SK-N-SH (cell line): ENCODE results near the gene DTNBP1. TPM values are rescaled to one million over a fixed set of nuclear protein-coding genes. Genes with fewer than 3 reads are reported as not detected.

Source experiments
- CTCF ChIA-PET: fragments of 300-600, 350-600 bp; formaldehyde crosslinking; extraction: SDS; loops from one replicate; lab custom pipeline; 2021; lab: Yijun Ruan, JAX
- POLR2A ChIA-PET: fragments of 350-600 bp; sonication (Branson Sonifier 250); formaldehyde crosslinking; extraction: SDS; loops from one replicate; lab custom pipeline; 2020; ENCODE audit warnings: antibody characterized with exemption, inconsistent platforms; lab: Yijun Ruan, JAX
- DNase-seq: peaks from one replicate; pipeline ENCODE4 v3.0.0; 2012
- H2AFZ ChIP-seq: fragments of 200-600 bp; sonication (generic); 2 replicates; pipeline ENCODE4 v1.8.1; 2016; ENCODE audit warnings: antibody characterized with exemption, mild to moderate bottlenecking, low read depth
- H3F3A ChIP-seq: fragments of 200-600 bp; sonication (generic); replicated peaks from 2 replicates; pipeline ENCODE3; 2016; ENCODE audit warnings: antibody characterized with exemption, mild to moderate bottlenecking; ENCODE audit not compliant: insufficient read depth
- H3K27ac ChIP-seq, 2 experiments: fragments of 200-500 bp in 1 of 2; fragments of 200-600 bp in 1 of 2; sonication (Bioruptor generic) in 1 of 2; sonication (generic), shearing (Covaris generic) in 1 of 2; 2 replicates each; pipeline versions ENCODE4 v1.5.1 to v1.6.1; 2014 to 2016; ENCODE audit warnings: low read depth in 2 of 2, inconsistent platforms in 1 of 2, low read length in 1 of 2, mild to moderate bottlenecking in 1 of 2, mixed read lengths in 1 of 2
- H3K27me3 ChIP-seq: fragments of 200-600 bp; sonication (generic), shearing (Covaris generic); 2 replicates; pipeline ENCODE4 v1.6.1; 2016; ENCODE audit warnings: mixed run types; ENCODE audit not compliant: insufficient read depth
- H3K36me3 ChIP-seq, 2 experiments: fragments of 200-500 bp in 1 of 2; fragments of 200-600 bp in 1 of 2; sonication (Bioruptor generic) in 1 of 2; sonication (generic) in 1 of 2; replicated peaks in 1 of 2; 2 replicates each; pipeline versions ENCODE3 to v1.5.1; 2014 to 2016; ENCODE audit warnings: low read length in 1 of 2, mild to moderate bottlenecking in 1 of 2; ENCODE audit not compliant: insufficient read depth in 2 of 2, control insufficient read depth in 1 of 2
- H3K4me1 ChIP-seq, 2 experiments: fragments of 200-500 bp in 1 of 2; fragments of 200-600 bp in 1 of 2; sonication (Bioruptor generic) in 1 of 2; sonication (generic), shearing (Covaris generic) in 1 of 2; 2 replicates each; pipeline versions ENCODE4 v1.5.1 to v1.6.1; 2014 to 2016; ENCODE audit warnings: low read depth in 1 of 2, low read length in 1 of 2, mixed run types in 1 of 2; ENCODE audit not compliant: insufficient read depth in 2 of 2, control insufficient read depth in 1 of 2
- H3K4me2 ChIP-seq: fragments of 200-600 bp; sonication (generic), shearing (Covaris generic); 2 replicates; pipeline ENCODE4 v1.6.1; 2017; ENCODE audit warnings: mixed run types
- H3K4me3 ChIP-seq, 2 experiments: fragments of 200-500 bp in 1 of 2; fragments of 200-600 bp in 1 of 2; sonication (Bioruptor generic) in 1 of 2; sonication (generic), shearing (Covaris generic) in 1 of 2; 2 replicates each; pipeline versions ENCODE4 v1.5.1 to v1.8.1; 2014 to 2016; ENCODE audit warnings: low read depth in 2 of 2, inconsistent platforms in 1 of 2, low read length in 1 of 2, mild to moderate bottlenecking in 1 of 2, mixed read lengths in 1 of 2, moderate library complexity in 1 of 2
- H3K79me2 ChIP-seq: fragments of 200-600 bp; sonication (generic); 2 replicates; pipeline ENCODE4 v1.8.1; 2017; ENCODE audit warnings: mild to moderate bottlenecking; ENCODE audit not compliant: insufficient read depth
- H3K9ac ChIP-seq: fragments of 200-600 bp; sonication (generic); 2 replicates; pipeline ENCODE4 v1.6.1; 2017; ENCODE audit warnings: mixed run types
- H3K9me2 ChIP-seq: fragments of 200-600 bp; sonication (generic); 2 replicates; pipeline ENCODE4 v1.6.1; 2017; ENCODE audit warnings: mixed run types
- H3K9me3 ChIP-seq: fragments of 200-600 bp; sonication (generic); 2 replicates; pipeline ENCODE4 v1.6.1; 2017; ENCODE audit warnings: mixed run types, mild to moderate bottlenecking, moderate library complexity
- H4K20me1 ChIP-seq: fragments of 200-600 bp; sonication (generic); 2 replicates; pipeline ENCODE4 v1.6.1; 2017; ENCODE audit warnings: mild to moderate bottlenecking, mixed run types; ENCODE audit not compliant: insufficient read depth
- CHD2 ChIP-seq: fragments of 150-350 bp; IDR thresholded peaks from 2 replicates; pipeline ENCODE4 v1.6.1; 2018; ENCODE audit warnings: low read length; ENCODE audit not compliant: partially characterized antibody
- CTCF ChIP-seq: fragments of 200-600 bp; sonication (generic); IDR thresholded peaks from 2 replicates; pipeline ENCODE4 v1.6.1; 2017; ENCODE audit warnings: antibody characterized with exemption, mild to moderate bottlenecking, moderate library complexity
- FOSL2 ChIP-seq: IDR thresholded peaks from 2 replicates; pipeline ENCODE4 v1.4.0; 2012; ENCODE audit warnings: low read depth, mild to moderate bottlenecking, moderate library complexity, borderline replicate concordance
- FOXJ3 ChIP-seq: sonication (generic); formaldehyde crosslinking; IDR thresholded peaks from 2 replicates; pipeline ENCODE4 v1.5.1; 2020; ENCODE audit warnings: mild to moderate bottlenecking, missing genetic modification reagents
- MXI1 ChIP-seq: IDR thresholded peaks from 2 replicates; pipeline ENCODE4 v1.6.1; 2012; ENCODE audit warnings: mild to moderate bottlenecking, low read depth, low read length, improper control_type of control experiment
- NFIC ChIP-seq: IDR thresholded peaks from 2 replicates; pipeline ENCODE4 v1.4.0; 2012; ENCODE audit warnings: borderline replicate concordance
- POLR2AphosphoS5 ChIP-seq: IDR thresholded peaks from 2 replicates; pipeline ENCODE4 v1.6.1; 2012; ENCODE audit warnings: low read depth, low read length
- TAF1 ChIP-seq: IDR thresholded peaks from 2 replicates; pipeline ENCODE4 v1.6.1; 2012; ENCODE audit warnings: low read depth, mild to moderate bottlenecking, low read length, moderate library complexity, borderline replicate concordance
- TEAD4 ChIP-seq: IDR thresholded peaks from 2 replicates; pipeline ENCODE4 v1.4.0; 2012; ENCODE audit warnings: mild to moderate bottlenecking, borderline replicate concordance; ENCODE audit not compliant: insufficient read depth
- YY1 ChIP-seq: IDR thresholded peaks from 2 replicates; pipeline ENCODE4 v1.4.0; 2012; ENCODE audit warnings: low read depth, mild to moderate bottlenecking
- WGBS: methylation state at CpG from one replicate; pipeline ENCODE4 v1.1.6; 2017; ENCODE audit warnings: low lambda C conversion rate; 5-methylcytosine and 5-hydroxymethylcytosine counted together
- polyA plus RNA-seq, 3 experiments: library from polyadenylated mRNA; depleted of rRNA; stranded (reverse); fragments of >200 nt; gene quantifications; 2 replicates each; pipeline ENCODE4 v1.2.3, GENCODE V29; 2012
- TF ChIP-seq, protein P1 (sequence below): fragments of 150-350 bp; IDR thresholded peaks from 2 replicates; pipeline ENCODE4 v1.6.1; 2016; ENCODE audit warnings: mild to moderate bottlenecking, low read depth, low read length
- TF ChIP-seq, protein P2 (sequence below): fragments of 150-350 bp; IDR thresholded peaks from 2 replicates; pipeline ENCODE4 v1.6.1; 2017; ENCODE audit warnings: antibody characterized with exemption, low read length, low read depth, borderline replicate concordance

DTNBP1 gene
- polyA plus RNA-seq, 1 of the 3 experiments (the other 2 are of a cell fraction): 19.7 TPM

DNA sequence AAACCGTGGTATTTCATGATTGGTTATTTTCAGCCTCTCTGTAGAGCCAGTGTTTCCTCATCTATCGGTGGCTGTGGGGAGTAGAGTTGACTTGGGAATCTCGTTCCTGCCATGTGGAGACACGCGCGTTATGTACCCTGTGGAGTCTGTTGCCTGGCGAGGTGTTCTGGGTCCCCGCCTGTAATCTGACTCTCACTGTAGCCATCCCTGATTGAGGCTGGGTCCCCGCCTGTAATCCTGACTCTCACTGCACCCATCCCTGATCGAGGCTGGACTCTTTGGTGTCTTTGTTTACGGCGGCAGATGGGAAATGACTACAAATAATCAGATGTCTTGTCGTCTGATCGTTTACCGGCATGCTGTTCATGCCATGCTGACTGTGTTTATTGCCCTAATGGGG is 153.9 kb downstream of the DTNBP1 start:
- Histone ChIP-seq H3F3A (peaks cover 6% of the 10 kb centered on the region), H3K27me3 (no peaks in the 10 kb centered on the region), H3K36me3 (peaks cover 8 to 17% of the 10 kb centered on the region in 2 experiments), H3K79me2 (0 out of 2 replicates have a peak, but pooled peaks cover 7% of the 10 kb centered on the region), H3K9me3 (no peaks in the 10 kb centered on the region), H3K27ac (no peak overlapping the region), H3K9me2 (no peaks in the 10 kb centered on the region), H2AFZ (no peak overlapping the region), H3K4me1 (peaks cover 9 to 23% of the 10 kb centered on the region in 2 experiments), H4K20me1 (peaks cover 40% of the 10 kb centered on the region), H3K4me3 (no peak overlapping the region), H3K9ac (no peak overlapping the region), H3K4me2 (no peak overlapping the region)
- WGBS: 98% methylated on average over 15 of the region's 15 CpGs
- no peak for DNase-seq
- ChIA-PET CTCF (no interaction called here), POLR2A (no interaction called here)
- TF ChIP-seq POLR2AphosphoS5 (no peak), CHD2 (no peak), MXI1 (no peak), NFIC (no peak), YY1 (no peak)
- TF ChIP-seq, protein P1, sequence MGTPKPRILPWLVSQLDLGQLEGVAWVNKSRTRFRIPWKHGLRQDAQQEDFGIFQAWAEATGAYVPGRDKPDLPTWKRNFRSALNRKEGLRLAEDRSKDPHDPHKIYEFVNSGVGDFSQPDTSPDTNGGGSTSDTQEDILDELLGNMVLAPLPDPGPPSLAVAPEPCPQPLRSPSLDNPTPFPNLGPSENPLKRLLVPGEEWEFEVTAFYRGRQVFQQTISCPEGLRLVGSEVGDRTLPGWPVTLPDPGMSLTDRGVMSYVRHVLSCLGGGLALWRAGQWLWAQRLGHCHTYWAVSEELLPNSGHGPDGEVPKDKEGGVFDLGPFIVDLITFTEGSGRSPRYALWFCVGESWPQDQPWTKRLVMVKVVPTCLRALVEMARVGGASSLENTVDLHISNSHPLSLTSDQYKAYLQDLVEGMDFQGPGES: no peak

DNA sequence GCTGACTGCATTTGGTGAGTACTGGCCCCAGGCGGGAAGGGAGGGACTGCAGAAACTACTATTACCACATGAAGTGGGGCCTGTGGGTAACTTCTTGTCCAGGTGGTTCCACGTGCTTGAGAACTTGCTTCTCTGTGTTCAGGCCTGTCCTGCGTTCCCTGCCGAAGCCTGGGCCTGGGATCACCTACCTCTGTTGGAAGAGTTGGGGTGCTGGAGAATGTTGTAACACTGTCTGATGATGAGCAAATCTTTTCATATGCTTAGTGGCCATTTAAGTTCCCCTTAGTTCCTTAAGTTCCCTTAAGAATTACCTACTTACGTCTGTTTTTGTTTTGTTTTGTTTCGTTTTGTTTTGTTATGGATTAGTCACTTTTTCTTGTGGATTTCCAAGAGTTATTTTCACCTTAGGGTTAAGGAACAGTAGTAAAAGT is 154.4 kb downstream of the DTNBP1 start:
- H3K9me2 ChIP-seq: no peaks in the 10 kb centered on the region
- H4K20me1 ChIP-seq: peaks cover 44% of the 10 kb centered on the region
- no peak overlapping the region for H3K27ac ChIP-seq
- H3K9ac ChIP-seq: no peak overlapping the region
- no peaks in the 10 kb centered on the region for H3K27me3 ChIP-seq
- no peaks in the 10 kb centered on the region for H3K9me3 ChIP-seq
- no peak for TF ChIP-seq TAF1
- TF ChIP-seq, protein P1: no peak
- TF ChIP-seq, protein P2, sequence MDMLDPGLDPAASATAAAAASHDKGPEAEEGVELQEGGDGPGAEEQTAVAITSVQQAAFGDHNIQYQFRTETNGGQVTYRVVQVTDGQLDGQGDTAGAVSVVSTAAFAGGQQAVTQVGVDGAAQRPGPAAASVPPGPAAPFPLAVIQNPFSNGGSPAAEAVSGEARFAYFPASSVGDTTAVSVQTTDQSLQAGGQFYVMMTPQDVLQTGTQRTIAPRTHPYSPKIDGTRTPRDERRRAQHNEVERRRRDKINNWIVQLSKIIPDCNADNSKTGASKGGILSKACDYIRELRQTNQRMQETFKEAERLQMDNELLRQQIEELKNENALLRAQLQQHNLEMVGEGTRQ: no peak
- TF ChIP-seq TEAD4: no peak
- TF ChIP-seq FOSL2: no peak
- TF ChIP-seq POLR2AphosphoS5: no peak
- no peak for TF ChIP-seq YY1
- no peak for TF ChIP-seq FOXJ3 (CRISPR knock-in tag)
- TF ChIP-seq CTCF: no peak
- ChIA-PET POLR2A (no interaction called here), CTCF (no interaction called here)
- 95% methylated on average over 6 of the region's 6 CpGs for WGBS
- peaks cover 8 to 17% of the 10 kb centered on the region in 2 experiments for H3K36me3 ChIP-seq
- peaks cover 9 to 25% of the 10 kb centered on the region in 2 experiments for H3K4me1 ChIP-seq
- no peak overlapping the region for H3K4me3 ChIP-seq
- H2AFZ ChIP-seq: no peak overlapping the region
- 0 out of 2 replicates have a peak, but pooled peaks cover 7% of the 10 kb centered on the region for H3K79me2 ChIP-seq
- H3F3A ChIP-seq: peaks cover 6% of the 10 kb centered on the region
- DNase-seq: no peak
- H3K4me2 ChIP-seq: no peak overlapping the region
